Measurements from ENCODE around the gene GRHPR.

The GRHPR gene

GRCh38 chr9:37399336-37399735 is 23.2 kb upstream of the GRHPR start:
- no peak for DNase-seq (ENCODE audit: low read depth)

GRCh38 chr9:37404590-37404989 is 17.9 kb upstream of the GRHPR start:
- no peak for DNase-seq (ENCODE audit: low read depth)

- DNase-seq (ENCODE audit: low read depth), result no peak
Observed at GRCh38 chr9:37405350-37405749, 17.1 kb upstream of the GRHPR start.

GRCh38 chr9:37405764-37406380 is 16.6 kb upstream of the GRHPR start:
- DNase-seq (ENCODE audit: low read depth), result no peak

GRCh38 chr9:37406603-37407401 is 15.7 kb upstream of the GRHPR start:
- no peak for DNase-seq (ENCODE audit: low read depth)

- DNase-seq (ENCODE audit: low read depth), result no peak
Observed at GRCh38 chr9:37407468-37407867, 15.0 kb upstream of the GRHPR start.

GRCh38 chr9:37408933-37409710 is 13.4 kb upstream of the GRHPR start:
- DNase-seq (ENCODE audit: low read depth), result peak; percentile 45

- DNase-seq (ENCODE audit: low read depth), result no peak
Observed at GRCh38 chr9:37410354-37410861, 12.1 kb upstream of the GRHPR start.

GRCh38 chr9:37410969-37411785 is 11.3 kb upstream of the GRHPR start:
- DNase-seq (ENCODE audit: low read depth), result no peak

- DNase-seq (ENCODE audit: low read depth), result no peak
Observed at GRCh38 chr9:37412431-37413151, 9.9 kb upstream of the GRHPR start.

- DNase-seq (ENCODE audit: low read depth), result no peak
Observed at GRCh38 chr9:37413311-37413710, 9.2 kb upstream of the GRHPR start.

GRCh38 chr9:37414503-37414943 is 8.0 kb upstream of the GRHPR start:
- no peak for DNase-seq (ENCODE audit: low read depth)

- DNase-seq (ENCODE audit: low read depth), result peak; percentile 58
Observed at GRCh38 chr9:37415011-37415719, 7.3 kb upstream of the GRHPR start.

GRCh38 chr9:37417252-37417803 is 5.2 kb upstream of the GRHPR start:
- DNase-seq (ENCODE audit: low read depth), result no peak

- DNase-seq (ENCODE audit: low read depth), result no peak
Observed at GRCh38 chr9:37417857-37418618, 4.5 kb upstream of the GRHPR start.

- no peak for DNase-seq (ENCODE audit: low read depth)
Observed at GRCh38 chr9:37419204-37419603, 3.3 kb upstream of the GRHPR start.

GRCh38 chr9:37420271-37421215 is 2.0 kb upstream of the GRHPR start:
- DNase-seq (ENCODE audit: low read depth), result no peak

- no peak for DNase-seq (ENCODE audit: low read depth)
Observed at GRCh38 chr9:37421914-37422288, 595 bp upstream of the GRHPR start.

Measured in stimulated activated CD8-positive, alpha-beta memory T cell treated with anti-CD3 and anti-CD28 coated beads, Interleukin-12 subunit alpha, Interleukin-12 subunit beta, amount 100 ng/mL, for 1 hour (primary cell).